Thyroid gland (tissue), 4 donors: ENCODE results near the gene KIAA1671. TPM values are rescaled to one million over a fixed set of nuclear protein-coding genes. Genes with fewer than 3 reads are reported as not detected.

Experiments used
- DNase-seq, 2 donors: peaks; one replicate each; pipeline ENCODE4 v3.0.0-alpha.2; 2019
- H3K27ac ChIP-seq, 3 donors: fragments of 200-600 bp; sonication (generic); 1 replicate in 2 of 3; 2 replicates in 1 of 3; pipeline ENCODE4 v1.5.1; 2016 to 2019; ENCODE audit warnings: mild to moderate bottlenecking in 1 of 3, moderate library complexity in 1 of 3
- H3K27me3 ChIP-seq: fragments of 200-600 bp; sonication (generic); one replicate; pipeline ENCODE4 v1.5.1; 2019
- H3K36me3 ChIP-seq, 2 donors: fragments of 200-600 bp; sonication (generic); one replicate each; pipeline ENCODE4 v1.5.1; 2016 to 2019
- H3K4me1 ChIP-seq, 2 donors: fragments of 200-600 bp; sonication (generic); one replicate each; pipeline ENCODE4 v1.5.1; 2017 to 2019
- H3K4me3 ChIP-seq, 3 donors: fragments of 200-600 bp; sonication (generic); replicated peaks in 1 of 3; 1 replicate in 2 of 3; 2 replicates in 1 of 3; pipeline ENCODE4 v1.5.1; 2016; ENCODE audit warnings: mild to moderate bottlenecking in 1 of 3
- H3K9me3 ChIP-seq: fragments of 200-600 bp; sonication (generic); one replicate; pipeline ENCODE4 v1.5.1; 2017
- POLR2A ChIP-seq, 2 donors: fragments of 450-650 bp; IDR thresholded peaks; one replicate each; pipeline ENCODE4 v1.6.1; 2017; ENCODE audit warnings: antibody characterized with exemption in 2 of 2, mild to moderate bottlenecking in 2 of 2, moderate library complexity in 1 of 2
- WGBS, 2 donors: methylation state at CpG; one replicate each; pipeline ENCODE4 v1.1.5; 2017; 5-methylcytosine and 5-hydroxymethylcytosine counted together
- intact Hi-C: fragments of 100-400 bp; cut with DNase I; formaldehyde crosslinking; loops from one replicate; pipeline ENCODE4 v1.15.1; 2023
- total RNA-seq, 4 donors: library from RNA; depleted of rRNA; stranded (reverse); fragments of >200 nt; gene quantifications; one replicate each; pipeline ENCODE4 v1.2.3, GENCODE V29; 2016
- TF ChIP-seq, protein P1 (sequence below), 6 experiments: fragments of 200-600 bp in 3 of 6; fragments of 450-650 bp in 3 of 6; sonication (generic) in 3 of 6; IDR thresholded peaks; one replicate each; pipeline ENCODE4 v1.5.1; 2016 to 2019; ENCODE audit warnings: antibody characterized with exemption in 6 of 6, mild to moderate bottlenecking in 2 of 6, inconsistent platforms in 1 of 6, moderate library complexity in 1 of 6

Gene KIAA1671
- total RNA-seq, 4 donors from 2014 or later: 63.2 to 111 (median 79.7) TPM

GRCh38 chr22:24965822-24966626 is 13.5 kb downstream of the KIAA1671 start:
- Histone ChIP-seq H3K36me3 (no peaks in the 10 kb centered on the region), H3K4me1 (peaks cover 55 to 76% of the 10 kb centered on the region in 2 donors), H3K9me3 (no peaks in the 10 kb centered on the region), H3K27ac (peak overlapping the region; percentile 64 to 79 (median 78)), H3K4me3 (no peak overlapping the region), H3K27me3 (no peaks in the 10 kb centered on the region)
- intact Hi-C loops: no loop called here
- 27 to 49% methylated on average over 8 to 9 of the region's 9 CpGs for WGBS, 2 donors
- TF ChIP-seq POLR2A (IDR thresholded peaks at IDR 0.05): peak in 1 of 2 donors; percentile 8
- TF ChIP-seq, protein P1, sequence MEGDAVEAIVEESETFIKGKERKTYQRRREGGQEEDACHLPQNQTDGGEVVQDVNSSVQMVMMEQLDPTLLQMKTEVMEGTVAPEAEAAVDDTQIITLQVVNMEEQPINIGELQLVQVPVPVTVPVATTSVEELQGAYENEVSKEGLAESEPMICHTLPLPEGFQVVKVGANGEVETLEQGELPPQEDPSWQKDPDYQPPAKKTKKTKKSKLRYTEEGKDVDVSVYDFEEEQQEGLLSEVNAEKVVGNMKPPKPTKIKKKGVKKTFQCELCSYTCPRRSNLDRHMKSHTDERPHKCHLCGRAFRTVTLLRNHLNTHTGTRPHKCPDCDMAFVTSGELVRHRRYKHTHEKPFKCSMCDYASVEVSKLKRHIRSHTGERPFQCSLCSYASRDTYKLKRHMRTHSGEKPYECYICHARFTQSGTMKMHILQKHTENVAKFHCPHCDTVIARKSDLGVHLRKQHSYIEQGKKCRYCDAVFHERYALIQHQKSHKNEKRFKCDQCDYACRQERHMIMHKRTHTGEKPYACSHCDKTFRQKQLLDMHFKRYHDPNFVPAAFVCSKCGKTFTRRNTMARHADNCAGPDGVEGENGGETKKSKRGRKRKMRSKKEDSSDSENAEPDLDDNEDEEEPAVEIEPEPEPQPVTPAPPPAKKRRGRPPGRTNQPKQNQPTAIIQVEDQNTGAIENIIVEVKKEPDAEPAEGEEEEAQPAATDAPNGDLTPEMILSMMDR (IDR thresholded peaks at IDR 0.05): no peak
- DNase-seq: peak; percentile 89 to 92

GRCh38 chr22:24968066-24968561 is 15.6 kb downstream of the KIAA1671 start:
- 75 to 79% methylated on average over 6 to 8 of the region's 8 CpGs for whole genome bisulfite sequencing, 2 donors
- no peak for TF ChIP-seq POLR2A (IDR thresholded peaks at IDR 0.05)
- TF ChIP-seq, protein P1 (IDR thresholded peaks at IDR 0.05): no peak
- Histone ChIP-seq H3K36me3 (no peaks in the 10 kb centered on the region), H3K4me3 (no peak overlapping the region), H3K4me1 (peaks cover 58 to 84% of the 10 kb centered on the region in 2 donors), H3K27me3 (no peaks in the 10 kb centered on the region), H3K27ac (peak overlapping the region; percentile 22 to 79 (median 78)), H3K9me3 (no peaks in the 10 kb centered on the region)
- intact Hi-C loops: no loop called here
- peak; percentile 39 to 69 for DNase-seq

GRCh38 chr22:24969560-24970301 is 17.2 kb downstream of the KIAA1671 start:
- DNase-seq: peak; percentile 36 to 48
- 49 to 54% methylated on average over 11 to 12 of the region's 12 CpGs for WGBS, 2 donors
- no peak overlapping the region for H3K4me3 ChIP-seq
- H3K4me1 ChIP-seq: peaks cover 51 to 71% of the 10 kb centered on the region in 2 donors
- intact Hi-C loops: no loop called here
- H3K27ac ChIP-seq: peak overlapping the region; percentile 58 to 66 (median 66)
- TF ChIP-seq, protein P1 (IDR thresholded peaks at IDR 0.05): no peak
- TF ChIP-seq POLR2A (IDR thresholded peaks at IDR 0.05): no peak
- H3K27me3 ChIP-seq: no peaks in the 10 kb centered on the region
- no peaks in the 10 kb centered on the region for H3K9me3 ChIP-seq
- H3K36me3 ChIP-seq: no peaks in the 10 kb centered on the region

DNA sequence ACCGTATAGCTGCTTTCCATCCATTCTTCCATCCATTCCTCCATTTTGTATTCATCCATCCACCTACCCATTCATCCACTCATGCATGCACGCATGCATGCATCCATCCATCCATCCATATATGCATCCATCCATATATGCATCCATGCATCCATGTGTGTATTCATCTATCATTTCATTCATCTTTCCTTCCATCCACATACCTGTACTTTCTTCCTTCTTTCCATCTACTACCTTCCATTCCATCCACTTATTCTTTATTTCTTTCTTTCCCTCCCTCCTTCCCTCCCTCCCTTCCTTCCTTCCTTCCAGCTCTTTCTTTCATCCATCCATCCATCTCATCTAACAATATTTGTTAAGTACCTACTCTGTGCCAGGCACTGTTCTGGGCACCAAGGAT is 19.9 kb downstream of the KIAA1671 start:
- H3K4me3 ChIP-seq: no peak overlapping the region
- WGBS, 2 donors: 93 to 94% methylated on average over 2 of the region's 2 CpGs
- TF ChIP-seq POLR2A (IDR thresholded peaks at IDR 0.05): no peak
- TF ChIP-seq, protein P1 (IDR thresholded peaks at IDR 0.05): no peak
- intact Hi-C loops: no loop called here
- H3K27ac ChIP-seq: no peak overlapping the region
- no peaks in the 10 kb centered on the region for H3K27me3 ChIP-seq
- H3K36me3 ChIP-seq: no peaks in the 10 kb centered on the region
- peaks cover 46 to 71% of the 10 kb centered on the region in 2 donors for H3K4me1 ChIP-seq
- H3K9me3 ChIP-seq: no peaks in the 10 kb centered on the region
- DNase-seq: no peak
